Testis (tissue), 3 donors: Measurements from ENCODE around the gene SSBP2. TPM values are rescaled to one million over a fixed set of nuclear protein-coding genes. Genes with fewer than 3 reads are reported as not detected.
"Not testable (repeated sequence)": the region's sequence is repeated elsewhere in the genome, so short reads cannot be mapped to it uniquely, and the experiment has no call there.

ENCODE experiments used
- DNase-seq: peaks from one replicate; pipeline ENCODE4 v3.0.0-alpha.2; 2019
- H3K27ac ChIP-seq, 2 donors: fragments of 200-600 bp; sonication (generic); one replicate each; pipeline ENCODE4 v1.5.1; 2019
- H3K27me3 ChIP-seq: fragments of 200-600 bp; sonication (generic); one replicate; pipeline ENCODE4 v1.5.1; 2019
- H3K36me3 ChIP-seq: fragments of 200-600 bp; sonication (generic); one replicate; pipeline ENCODE4 v1.5.1; 2017; ENCODE audit warnings: low read depth; ENCODE audit errors: missing control alignments
- H3K4me1 ChIP-seq: fragments of 200-600 bp; sonication (generic); one replicate; pipeline ENCODE4 v1.5.1; 2019
- H3K4me3 ChIP-seq, 2 donors: fragments of 200-600 bp; sonication (generic); one replicate each; pipeline ENCODE4 v1.5.1; 2017 to 2019
- H3K9me3 ChIP-seq: fragments of 200-600 bp; sonication (generic); one replicate; pipeline ENCODE4 v1.5.1; 2017
- CTCF ChIP-seq, 3 experiments: fragments of 450-650 bp in 2 of 3; fragments of 200-600 bp in 1 of 3; sonication (generic) in 1 of 3; IDR thresholded peaks; one replicate each; pipeline ENCODE4 v1.5.1; 2016 to 2019; ENCODE audit warnings: antibody characterized with exemption in 3 of 3, mild to moderate bottlenecking in 2 of 3, moderate library complexity in 1 of 3
- POLR2A ChIP-seq: fragments of 450-650 bp; IDR thresholded peaks from one replicate; pipeline ENCODE4 v1.6.1; 2017; ENCODE audit warnings: antibody characterized with exemption, mild to moderate bottlenecking, moderate library complexity
- WGBS, 2 donors: methylation state at CpG; one replicate each; pipeline ENCODE4 v1.1.5; 2018; 5-methylcytosine and 5-hydroxymethylcytosine counted together
- intact Hi-C: fragments of 100-400 bp; cut with DNase I; formaldehyde crosslinking; loops from one replicate; pipeline ENCODE4 v1.15.1; 2023; ENCODE audit warnings: low total_unique reads
- polyA plus RNA-seq: library from polyadenylated mRNA; stranded (reverse); fragments of 350-450 nt; fragmentation: Illumina TruSeq; extraction: RNeasy Lipid Tissue Mini Kit (QIAGEN cat#74804); gene quantifications from one replicate; pipeline ENCODE4 v1.2.3, GENCODE V29; 2014; ENCODE audit warnings: low read depth, low replicate concordance; ENCODE audit not compliant: insufficient read depth
- total RNA-seq, 2 donors: library from RNA; depleted of rRNA; stranded (reverse); fragments of >200 nt; gene quantifications; one replicate each; pipeline ENCODE4 v1.2.3, GENCODE V29; 2016

Gene SSBP2
- total and polyA plus RNA-seq, 3 donors from 2014 or later, result 17.5 to 27.6 (median 22.7) TPM

- DNase-seq, result no peak
- intact Hi-C loops, result loop anchor here (10.0 kb wide), 1 partner anchor 348 kb away; no protein-coding TSS in a partner anchor
- H3K36me3 ChIP-seq, result no peaks in the 10 kb centered on the region
- peak overlapping the region; percentile 57 to 62 for H3K27ac ChIP-seq
- peaks cover 7% of the 10 kb centered on the region for H3K4me1 ChIP-seq
- no peaks in the 10 kb centered on the region for H3K27me3 ChIP-seq
- no peak for TF ChIP-seq CTCF (IDR thresholded peaks at IDR 0.05)
- TF ChIP-seq POLR2A, result no peak
- H3K4me3 ChIP-seq, result no peak overlapping the region
- WGBS, 2 donors, result 25 to 28% methylated on average over 1 of the region's 1 CpG
- no peaks in the 10 kb centered on the region for H3K9me3 ChIP-seq
Measured at GRCh38 chr5:81506378-81506777, 244.5 kb downstream of the SSBP2 start.

DNA sequence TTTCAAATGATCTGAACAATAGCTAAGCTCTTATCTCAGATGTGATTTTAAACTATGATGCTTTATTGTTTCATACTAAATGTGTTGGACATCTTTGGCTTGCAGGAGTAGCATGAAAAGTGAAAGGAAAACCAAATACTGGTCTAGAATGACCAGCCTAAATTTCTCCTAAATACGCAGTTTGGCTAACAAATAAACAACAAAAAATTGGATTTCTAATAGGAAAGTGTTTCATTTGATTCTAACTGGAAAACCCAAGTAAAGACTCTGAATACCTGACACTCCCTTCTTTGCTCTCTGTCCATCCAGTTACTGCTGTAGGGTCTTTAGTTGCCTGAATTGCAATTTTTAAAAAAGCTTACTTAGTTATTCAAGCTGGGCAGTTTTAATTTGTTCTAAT is 245.2 kb downstream of the SSBP2 start:
- H3K27ac ChIP-seq, result peak overlapping the region; percentile 57 to 62
- WGBS, 2 donors, result 56 to 68% methylated on average over 1 of the region's 1 CpG
- intact Hi-C loops, result loop anchor here (10.0 kb wide), 1 partner anchor 349 kb away; no protein-coding TSS in a partner anchor
- H3K36me3 ChIP-seq, result no peaks in the 10 kb centered on the region
- H3K4me1 ChIP-seq, result peaks cover 7% of the 10 kb centered on the region
- no peaks in the 10 kb centered on the region for H3K9me3 ChIP-seq
- TF ChIP-seq POLR2A (no peak), CTCF (IDR thresholded peaks at IDR 0.05) (no peak)
- no peaks in the 10 kb centered on the region for H3K27me3 ChIP-seq
- no peak for DNase-seq
- no peak overlapping the region for H3K4me3 ChIP-seq

- not testable (repeated sequence) for H3K36me3 ChIP-seq, H3K4me3 ChIP-seq, H3K9me3 ChIP-seq, H3K27ac ChIP-seq, DNase-seq, H3K27me3 ChIP-seq, H3K4me1 ChIP-seq
- intact Hi-C loops, result loop anchor here (10.0 kb wide), 1 partner anchor 351 kb away; no protein-coding TSS in a partner anchor
Measured at GRCh38 chr5:81503602-81504001, 247.3 kb downstream of the SSBP2 start.

- H3K27me3 ChIP-seq, result no peaks in the 10 kb centered on the region
- intact Hi-C loops, result no loop called here
- H3K36me3 ChIP-seq, result no peaks in the 10 kb centered on the region
- H3K9me3 ChIP-seq, result no peaks in the 10 kb centered on the region
- no peak overlapping the region for H3K27ac ChIP-seq
- no peak overlapping the region for H3K4me3 ChIP-seq
- no peak for TF ChIP-seq POLR2A
- no peak for TF ChIP-seq CTCF (IDR thresholded peaks at IDR 0.05)
- DNase-seq, result no peak
- 81% methylated on average over 3 of the region's 3 CpGs for WGBS, 2 donors
- no peaks in the 10 kb centered on the region for H3K4me1 ChIP-seq
Measured at GRCh38 chr5:81495286-81495685, 255.6 kb downstream of the SSBP2 start.

DNA sequence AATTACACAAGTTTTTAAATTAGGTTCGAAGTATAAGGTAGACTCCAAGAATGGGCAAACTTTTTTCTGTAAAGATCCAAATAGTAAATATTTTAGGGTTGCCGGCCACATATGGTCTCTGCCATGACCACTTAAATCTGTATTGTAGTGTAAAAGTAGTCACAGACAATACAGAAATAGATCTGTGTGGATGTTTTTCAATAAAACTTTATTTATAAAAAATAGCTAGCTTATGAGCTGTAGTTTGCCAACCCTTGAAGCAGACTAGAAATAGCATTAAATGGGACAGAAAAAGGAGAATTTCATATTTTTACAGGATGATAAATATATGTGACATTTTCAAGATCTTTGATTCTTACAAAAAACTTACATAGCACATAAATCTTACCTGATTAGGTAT is 262.0 kb downstream of the SSBP2 start:
- H3K9me3 ChIP-seq, result no peaks in the 10 kb centered on the region
- intact Hi-C loops, result no loop called here
- H3K4me1 ChIP-seq, result no peaks in the 10 kb centered on the region
- no peak overlapping the region for H3K27ac ChIP-seq
- H3K36me3 ChIP-seq, result no peaks in the 10 kb centered on the region
- TF ChIP-seq CTCF (IDR thresholded peaks at IDR 0.05), result no peak
- no peak for TF ChIP-seq POLR2A
- H3K27me3 ChIP-seq, result no peaks in the 10 kb centered on the region
- DNase-seq, result no peak
- H3K4me3 ChIP-seq, result no peak overlapping the region
- WGBS, 2 donors, result 89 to 97% methylated on average over 2 of the region's 2 CpGs
